Mesodermal cell (in vitro differentiated cells): ENCODE data around the gene ATPAF1.

Experiments
- H3K27ac ChIP-seq: 2 replicates; pipeline ENCODE4 v1.7.0; 2013; ENCODE audit warnings: mild to moderate bottlenecking, low read depth, low read length, moderate library complexity; ENCODE audit not compliant: severe bottlenecking
- H3K36me3 ChIP-seq: 2 replicates; pipeline ENCODE4 v1.7.1; 2013; ENCODE audit warnings: mild to moderate bottlenecking, low read length, moderate library complexity; ENCODE audit not compliant: control insufficient read depth, insufficient read depth
- H3K4me1 ChIP-seq: one replicate; pipeline ENCODE4 v1.7.1; 2013; ENCODE audit warnings: mild to moderate bottlenecking, low read length; ENCODE audit not compliant: insufficient read depth, control insufficient read depth, poor library complexity, severe bottlenecking
- H3K4me3 ChIP-seq: 2 replicates; pipeline ENCODE4 v1.7.0; 2013; ENCODE audit warnings: low read length, control low read depth, mild to moderate bottlenecking; ENCODE audit not compliant: insufficient read depth, poor library complexity, severe bottlenecking; ENCODE audit errors: extremely low read depth
- H3K9me3 ChIP-seq: 2 replicates; pipeline ENCODE4 v1.7.1; 2013; ENCODE audit warnings: mild to moderate bottlenecking, low read length, moderate library complexity; ENCODE audit not compliant: control insufficient read depth
- WGBS, 2 experiments: methylation state at CpG; one replicate each; pipeline ENCODE4 v1.1.5; 2013; ENCODE audit warnings: missing lambda C conversion rate in 2 of 2; ENCODE audit not compliant: insufficient coverage in 2 of 2; 5-methylcytosine and 5-hydroxymethylcytosine counted together

Gene ATPAF1

DNA sequence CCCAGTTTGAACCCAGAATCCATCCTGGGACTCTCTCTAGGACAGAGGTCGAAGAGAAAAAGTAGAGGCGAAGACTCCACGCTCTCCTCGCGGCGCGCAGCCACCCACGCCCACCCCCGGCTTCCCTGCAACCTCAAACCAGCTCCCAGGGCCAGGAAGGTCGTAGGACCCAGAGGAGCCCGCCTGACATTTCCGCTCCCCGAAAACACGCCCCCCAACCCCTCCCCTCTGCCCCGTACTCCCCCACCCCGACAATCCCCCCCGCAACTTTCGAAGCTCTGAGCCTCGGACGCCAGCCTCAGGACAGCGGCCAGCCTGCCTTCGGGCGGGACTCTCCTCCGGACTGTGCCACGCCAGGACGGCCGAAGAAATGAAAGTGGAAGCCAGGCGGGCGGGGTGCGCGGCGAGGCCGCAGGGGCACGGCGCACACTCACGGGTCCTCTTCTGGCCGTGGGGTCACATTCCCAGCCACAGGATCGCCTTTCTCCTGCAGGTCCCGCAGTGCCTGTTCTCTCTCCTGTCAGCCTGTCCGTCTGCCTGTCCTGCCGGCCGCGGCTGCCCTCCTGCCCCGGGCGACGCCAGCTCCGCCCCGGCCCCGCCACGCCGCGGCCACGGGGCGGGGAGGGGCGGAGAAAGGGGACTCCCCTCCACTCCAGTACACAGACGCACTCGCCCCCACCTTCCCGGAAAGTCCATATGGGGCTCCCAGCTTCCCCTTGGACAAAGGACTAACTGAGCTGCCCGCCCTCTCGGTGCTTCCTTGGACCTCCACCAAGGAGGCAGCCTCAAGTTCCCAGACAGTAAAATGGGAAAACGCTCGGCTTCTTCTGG lies 51.7 kb downstream of the ATPAF1 start, which contains the start of gene MOB3C:
Gene MOB3C (minus strand): TSS at position 535 of the 831 bp plus-strand sequence. CDS start 3,490 bp downstream, outside the sequence.
- WGBS, 2 experiments, result 7 to 15% methylated on average over 15 to 48 of the region's 62 CpGs
- Histone ChIP-seq H3K36me3 (no peaks in the 10 kb centered on the region), H3K4me1 (peaks cover 6% of the 10 kb centered on the region), H3K27ac (peak within 1 kb of the TSS; percentile 41), H3K9me3 (no peaks in the 10 kb centered on the region), H3K4me3 (peak within 1 kb of the TSS; percentile 58)

DNA sequence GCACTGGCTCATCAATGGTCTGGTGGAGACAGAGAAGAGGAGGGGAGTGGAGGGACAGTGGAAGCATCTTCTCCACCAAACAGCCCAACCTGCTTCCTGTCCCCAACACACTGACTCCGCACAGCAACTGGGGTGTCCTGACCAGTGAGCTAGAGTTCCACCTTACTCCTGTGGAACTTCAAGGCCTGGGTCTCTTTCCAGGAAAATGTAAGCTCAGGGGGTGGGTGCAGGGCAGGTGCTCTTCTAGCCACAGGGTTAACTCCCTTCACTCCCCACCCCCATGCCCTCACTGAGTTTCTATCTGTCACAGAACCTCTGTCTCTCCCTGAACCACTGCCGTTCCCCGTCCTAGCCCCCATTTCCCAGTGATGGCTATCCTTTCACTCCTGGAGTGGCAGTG lies 52.4 kb downstream of the ATPAF1 start:
- Histone ChIP-seq H3K9me3 (no peaks in the 10 kb centered on the region), H3K4me3 (peak overlapping the region; percentile 58), H3K4me1 (peaks cover 10% of the 10 kb centered on the region), H3K27ac (no peak overlapping the region), H3K36me3 (no peaks in the 10 kb centered on the region)
- WGBS, 2 experiments, result 76% methylated on average over 2 of the region's 3 CpGs; no CpG with 5 or more reads in 1 of the 2 experiments

DNA sequence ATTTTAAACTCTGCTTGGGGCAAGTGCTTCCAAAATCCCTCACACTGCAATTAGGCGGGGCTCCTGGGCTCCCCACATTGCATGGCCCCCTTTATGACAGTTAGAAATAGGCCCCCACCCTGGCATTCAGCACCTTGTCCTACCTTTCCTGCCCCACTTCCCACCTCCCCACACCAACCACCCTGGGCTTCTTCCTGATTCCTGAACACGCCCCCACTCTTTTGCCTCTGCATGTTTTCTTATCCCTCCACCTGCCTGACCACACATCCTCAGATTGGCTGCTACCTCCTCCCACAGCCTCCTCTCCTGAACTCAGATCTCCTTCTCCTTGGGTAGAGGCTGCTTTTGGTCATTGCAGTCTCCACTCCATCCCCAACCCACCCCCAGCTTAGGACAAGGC lies 53.1 kb downstream of the ATPAF1 start:
- H3K4me3 ChIP-seq, result no peak overlapping the region
- WGBS, 2 experiments, result 75 to 96% methylated on average over 2 of the region's 2 CpGs
- peaks cover 10% of the 10 kb centered on the region for H3K4me1 ChIP-seq
- H3K36me3 ChIP-seq, result no peaks in the 10 kb centered on the region
- H3K27ac ChIP-seq, result no peak overlapping the region
- no peaks in the 10 kb centered on the region for H3K9me3 ChIP-seq

DNA sequence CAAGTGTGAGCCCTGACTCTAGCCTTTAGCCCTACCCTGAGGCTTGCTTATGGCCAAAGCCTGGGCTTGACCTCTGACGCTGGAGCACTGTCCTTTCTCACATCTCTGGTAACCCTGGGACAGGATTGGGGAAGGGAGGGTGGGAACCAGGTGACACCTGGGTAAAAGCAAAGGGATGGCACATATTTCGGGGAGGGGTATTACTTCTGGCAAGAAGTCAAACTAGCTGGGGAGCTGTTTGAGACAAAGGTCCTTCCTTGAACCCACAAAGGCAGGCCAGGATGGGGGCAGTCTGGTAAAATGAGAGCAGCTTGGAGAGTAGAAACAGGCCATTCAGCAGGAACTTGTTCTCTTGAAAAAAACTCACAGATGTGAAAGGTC lies 53.6 kb downstream of the ATPAF1 start:
- H3K4me3 ChIP-seq, result no peak overlapping the region
- 82 to 83% methylated on average over 2 of the region's 2 CpGs for WGBS, 2 experiments
- no peak overlapping the region for H3K27ac ChIP-seq
- no peaks in the 10 kb centered on the region for H3K9me3 ChIP-seq
- H3K4me1 ChIP-seq, result peaks cover 10% of the 10 kb centered on the region
- no peaks in the 10 kb centered on the region for H3K36me3 ChIP-seq

DNA sequence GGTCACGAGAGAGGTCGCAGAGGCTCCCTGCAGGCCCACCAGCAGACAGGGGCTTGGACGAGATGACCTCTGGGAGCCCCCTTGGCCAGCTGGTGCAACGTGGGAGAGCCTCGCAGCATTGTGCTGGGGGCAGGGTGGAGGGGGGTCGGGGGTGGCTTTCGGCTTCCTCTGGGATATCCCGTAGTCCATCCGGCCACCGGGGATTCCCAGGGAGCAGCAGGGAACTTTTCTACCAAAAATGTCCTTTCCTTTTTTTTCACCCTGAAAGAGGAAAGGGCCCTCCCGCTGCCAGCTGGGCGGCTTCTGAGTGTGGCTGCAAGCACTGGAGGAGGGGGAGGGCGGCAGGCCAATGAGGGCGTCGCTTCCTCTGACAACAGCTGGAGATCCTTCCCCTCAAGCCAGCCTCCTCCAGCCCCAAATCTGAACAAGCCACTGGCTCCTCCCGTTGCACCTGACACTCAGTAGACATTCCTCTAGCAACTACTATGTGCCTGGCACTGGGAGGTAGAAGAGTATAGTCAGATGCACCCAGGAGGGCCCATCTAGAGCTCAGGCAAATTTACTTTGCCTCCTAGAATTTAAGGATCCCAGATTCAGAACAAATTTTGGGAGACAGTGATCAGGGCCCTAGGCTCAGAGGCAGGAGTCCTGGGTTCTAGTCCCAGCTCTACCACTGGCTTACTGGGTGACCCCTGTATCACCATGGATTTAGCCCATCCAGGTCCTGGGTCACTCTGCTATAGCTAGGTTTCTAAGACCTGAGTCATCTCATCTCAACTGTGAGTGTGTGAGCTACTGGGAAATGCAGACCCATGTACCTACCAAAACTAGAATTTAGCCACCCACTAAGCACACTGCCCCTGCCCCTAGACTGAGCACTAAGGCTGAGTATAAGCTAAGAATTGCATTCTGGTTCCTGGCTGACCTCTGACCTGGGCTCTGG lies 54.2 kb downstream of the ATPAF1 start:
- H3K36me3 ChIP-seq, result no peaks in the 10 kb centered on the region
- H3K27ac ChIP-seq, result no peak overlapping the region
- no peaks in the 10 kb centered on the region for H3K9me3 ChIP-seq
- WGBS, 2 experiments, result 0 to 18% methylated on average over 3 to 8 of the region's 16 CpGs
- no peak overlapping the region for H3K4me3 ChIP-seq
- H3K4me1 ChIP-seq, result peaks cover 10% of the 10 kb centered on the region

DNA sequence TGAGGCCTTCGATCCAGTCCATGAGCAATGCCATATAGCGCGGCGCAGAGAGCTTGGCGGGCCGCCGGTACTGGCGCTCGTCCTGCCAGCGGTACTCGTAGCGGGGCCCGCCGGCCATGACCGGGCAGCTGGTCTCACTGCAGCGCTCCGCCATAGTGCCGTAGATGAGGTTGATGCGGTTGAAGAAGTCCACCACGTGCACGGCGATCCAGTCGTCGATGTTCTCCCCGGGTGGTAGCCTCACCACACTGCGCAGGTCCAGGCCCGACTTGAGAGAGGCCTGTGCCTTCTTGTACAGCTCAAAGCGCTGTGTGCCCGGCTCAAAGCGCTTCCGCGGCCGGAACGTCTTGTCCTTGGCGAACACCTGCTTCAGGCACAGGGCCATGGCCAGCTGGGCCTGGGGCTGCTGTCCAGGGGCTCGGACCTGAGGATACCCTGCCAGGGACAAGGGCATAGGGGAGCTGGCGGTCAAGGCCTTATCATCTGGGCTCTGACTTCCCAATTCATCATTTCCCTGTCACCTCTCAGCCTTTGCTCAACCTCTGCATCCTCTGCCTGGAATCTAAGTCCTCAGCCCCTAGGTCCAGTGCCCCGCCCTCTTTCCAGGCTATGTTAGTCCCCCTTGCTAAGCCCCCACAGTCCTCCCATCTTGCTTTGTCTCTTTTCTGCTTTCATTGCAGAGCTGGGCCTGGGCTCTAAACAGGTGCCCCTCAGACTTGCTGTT lies 55.1 kb downstream of the ATPAF1 start:
- no peak overlapping the region for H3K27ac ChIP-seq
- H3K36me3 ChIP-seq, result peaks cover 4% of the 10 kb centered on the region
- WGBS, 2 experiments, result 94 to 96% methylated on average over 28 to 38 of the region's 38 CpGs
- no peaks in the 10 kb centered on the region for H3K9me3 ChIP-seq
- H3K4me3 ChIP-seq, result no peak overlapping the region
- H3K4me1 ChIP-seq, result peaks cover 10% of the 10 kb centered on the region

DNA sequence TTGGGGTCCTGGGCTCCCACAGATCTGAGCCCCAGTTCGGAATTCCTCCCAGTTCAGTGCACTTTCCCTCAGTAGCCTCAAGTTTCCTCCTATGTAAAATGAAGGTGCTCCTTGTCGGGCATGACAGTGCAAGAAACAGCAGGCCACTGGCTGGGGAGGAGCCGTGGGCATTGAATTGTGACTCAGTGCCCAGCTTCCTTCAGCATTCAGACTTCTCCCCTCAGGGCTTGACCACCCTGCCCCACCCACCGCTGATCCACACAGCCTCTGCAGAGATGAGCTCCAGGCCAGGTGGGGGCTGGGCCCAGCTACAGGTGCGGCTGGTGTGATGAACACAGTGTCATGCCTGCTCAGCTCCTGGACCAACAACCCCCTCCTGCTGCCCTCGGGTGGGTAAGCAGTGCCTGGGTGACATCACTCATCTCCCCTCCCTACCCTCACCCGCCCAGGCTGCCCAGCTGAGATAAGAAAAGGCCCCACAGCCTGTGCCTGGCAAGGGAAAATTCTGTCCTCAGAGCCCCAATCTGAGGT lies 56.4 kb downstream of the ATPAF1 start:
- peaks cover 6% of the 10 kb centered on the region for H3K36me3 ChIP-seq
- H3K4me1 ChIP-seq, result peaks cover 10% of the 10 kb centered on the region
- H3K4me3 ChIP-seq, result no peak overlapping the region
- no peaks in the 10 kb centered on the region for H3K9me3 ChIP-seq
- no peak overlapping the region for H3K27ac ChIP-seq
- WGBS, 2 experiments, result 67 to 80% methylated on average over 1 to 6 of the region's 7 CpGs

DNA sequence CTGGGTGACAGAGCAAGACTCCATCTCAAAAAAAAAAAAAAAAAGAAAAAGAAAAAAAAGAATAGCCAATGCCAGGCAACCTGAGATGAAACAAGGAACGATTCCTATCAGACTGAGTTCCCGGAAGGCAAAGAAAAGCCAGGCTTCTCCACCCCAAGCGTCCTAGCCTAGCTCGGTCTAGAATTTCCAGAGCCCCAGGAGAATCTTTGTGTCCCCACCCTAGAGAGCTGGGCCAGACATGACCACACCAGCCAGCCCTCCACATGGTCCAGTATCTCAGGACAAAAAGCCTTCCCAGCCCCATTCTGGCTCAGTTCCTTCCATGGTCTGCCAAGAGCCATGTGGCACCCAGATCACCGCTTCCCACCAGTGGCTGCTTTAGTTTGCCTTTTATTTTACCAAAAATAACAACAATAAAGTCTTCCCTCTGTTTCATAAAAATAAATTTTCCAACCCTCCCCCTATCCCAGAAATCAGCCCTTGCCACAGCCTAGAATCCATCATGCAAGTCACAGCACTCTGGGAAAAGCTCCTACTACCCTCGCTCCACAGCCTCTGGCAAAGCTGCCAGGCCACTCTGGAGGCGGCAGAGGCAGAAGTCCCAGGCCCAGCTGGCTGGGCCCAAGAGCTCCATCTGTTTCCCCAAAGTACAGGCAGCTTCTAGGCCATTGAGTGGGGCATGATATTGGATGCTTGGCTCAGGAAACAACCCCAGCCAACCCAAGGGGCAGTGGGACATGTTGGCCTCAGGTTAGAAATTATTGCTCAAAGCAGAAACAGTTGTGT lies 60.6 kb downstream of the ATPAF1 start:
- Histone ChIP-seq H3K4me3 (no peak overlapping the region), H3K36me3 (peaks cover 6% of the 10 kb centered on the region), H3K4me1 (peaks cover 6% of the 10 kb centered on the region), H3K9me3 (no peaks in the 10 kb centered on the region), H3K27ac (no peak overlapping the region)
- 95 to 100% methylated on average over 4 to 6 of the region's 7 CpGs for WGBS, 2 experiments

DNA sequence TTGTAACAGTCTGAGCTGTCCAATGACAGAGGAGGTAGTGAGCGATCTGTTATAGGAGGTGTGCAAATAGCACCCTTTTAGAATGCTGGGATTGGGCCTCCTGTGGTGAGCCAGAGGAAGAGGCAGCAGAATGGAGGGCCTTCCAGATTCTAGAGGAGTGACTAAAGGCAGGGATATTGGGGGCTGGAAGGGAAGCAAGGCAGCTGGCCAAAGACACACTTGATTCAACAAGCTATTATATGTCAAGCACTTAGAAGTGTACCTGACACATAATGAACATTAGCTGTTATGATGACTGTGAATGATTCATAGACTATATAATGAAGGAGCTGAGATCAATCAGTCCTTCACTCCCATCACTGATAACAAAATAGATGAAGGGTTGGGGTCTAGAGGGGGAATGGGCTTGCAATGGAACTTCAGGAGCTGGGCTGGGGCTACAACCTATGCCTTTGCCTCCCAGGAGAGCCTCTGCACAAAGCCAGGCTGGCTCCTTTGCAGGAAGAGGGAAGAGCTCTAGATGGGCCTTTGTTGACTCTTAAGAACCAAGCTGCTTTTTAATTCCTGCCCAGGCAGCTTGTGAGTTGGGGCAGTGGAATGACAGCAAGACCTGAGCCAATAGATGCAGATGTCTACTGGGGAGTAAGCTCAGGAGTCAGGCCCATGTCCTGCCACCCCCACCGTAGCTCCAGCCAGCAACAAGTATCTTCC lies 61.8 kb downstream of the ATPAF1 start:
- no peak overlapping the region for H3K4me3 ChIP-seq
- 100% methylated on average over 1 of the region's 2 CpGs for WGBS, 2 experiments
- no peaks in the 10 kb centered on the region for H3K9me3 ChIP-seq
- H3K36me3 ChIP-seq, result peaks cover 6% of the 10 kb centered on the region
- H3K4me1 ChIP-seq, result peaks cover 3% of the 10 kb centered on the region
- no peak overlapping the region for H3K27ac ChIP-seq
